HEK293 (cell line): ENCODE data around the gene IL9.

Experiments
- CTCF ChIA-PET: fragments of 350-600 bp; formaldehyde crosslinking; extraction: SDS; loops from one replicate; lab custom pipeline; 2021; ENCODE audit warnings: antibody characterized with exemption; lab: Yijun Ruan, JAX
- POLR2A ChIA-PET: fragments of 300-600 bp; formaldehyde crosslinking; extraction: SDS; loops from one replicate; lab custom pipeline; 2020; ENCODE audit warnings: antibody characterized with exemption, inconsistent platforms; lab: Yijun Ruan, JAX
- H3K27ac ChIP-seq: fragments of 200-500 bp; sonication (Bioruptor generic); 2 replicates; pipeline ENCODE4 v1.5.1; 2014; ENCODE audit warnings: low read depth, low read length, control low read depth, inconsistent platforms; ENCODE audit errors: extremely low read depth
- H3K36me3 ChIP-seq, 2 experiments: fragments of 200-500 bp in 1 of 2; sonication (Bioruptor generic) in 1 of 2; 1 replicate in 1 of 2; 2 replicates in 1 of 2; pipeline ENCODE4 v1.5.1; 2014 to 2017; ENCODE audit warnings: inconsistent platforms in 2 of 2, low read length in 2 of 2; ENCODE audit not compliant: control insufficient read depth in 2 of 2, insufficient read depth in 1 of 2
- H3K4me1 ChIP-seq: fragments of 200-500 bp; sonication (Bioruptor generic); 2 replicates; pipeline ENCODE4 v1.5.1; 2014; ENCODE audit warnings: mild to moderate bottlenecking, low read length, inconsistent platforms; ENCODE audit not compliant: control insufficient read depth, insufficient read depth
- H3K4me3 ChIP-seq: 2 replicates; pipeline ENCODE4 v1.5.1; 2011; ENCODE audit warnings: low read depth, mild to moderate bottlenecking, control low read depth, low read length, moderate library complexity
- H3K9me3 ChIP-seq: fragments of 200-500 bp; sonication (Bioruptor generic); 2 replicates; pipeline ENCODE4 v1.5.1; 2014; ENCODE audit warnings: low read depth, low read length, inconsistent platforms; ENCODE audit not compliant: control insufficient read depth, insufficient read depth
- ATF2 ChIP-seq: fragments of 450-650 bp; formaldehyde crosslinking; IDR thresholded peaks from 2 replicates; pipeline ENCODE4 v1.5.1; 2016; ENCODE audit warnings: missing biosample characterization, missing genetic modification characterization, low read depth
- BCL11A ChIP-seq: fragments of 450-650 bp; formaldehyde crosslinking; IDR thresholded peaks from 2 replicates; pipeline ENCODE4 v1.5.1; 2016; ENCODE audit warnings: low read depth, missing biosample characterization, missing genetic modification characterization
- ELK4 ChIP-seq: IDR thresholded peaks from 2 replicates; pipeline ENCODE4 v1.6.1; 2011; ENCODE audit warnings: mild to moderate bottlenecking, low read depth, low read length, borderline replicate concordance
- GLI4 ChIP-seq: fragments of 450-650 bp; formaldehyde crosslinking; IDR thresholded peaks from 2 replicates; pipeline ENCODE4 v1.5.1; 2016; ENCODE audit warnings: missing biosample characterization, missing genetic modification characterization
- IKZF3 ChIP-seq: fragments of 450-650 bp; IDR thresholded peaks from 2 replicates; pipeline ENCODE4 v1.5.0; 2018; ENCODE audit warnings: missing biosample characterization, mild to moderate bottlenecking, missing genetic modification characterization, moderate library complexity
- MEIS1 ChIP-seq: sonication (generic); formaldehyde crosslinking; IDR thresholded peaks from 2 replicates; pipeline ENCODE4 v1.8.1; 2022; ENCODE audit warnings: missing genetic modification reagents, mild to moderate bottlenecking, borderline replicate concordance
- PRDM4 ChIP-seq: fragments of 450-650 bp; formaldehyde crosslinking; IDR thresholded peaks from 2 replicates; pipeline ENCODE4 v1.5.1; 2017; ENCODE audit warnings: missing biosample characterization, missing genetic modification characterization
- RBAK ChIP-seq: fragments of 450-650 bp; formaldehyde crosslinking; IDR thresholded peaks from 2 replicates; pipeline ENCODE4 v1.5.1; 2016; ENCODE audit warnings: missing biosample characterization, missing genetic modification characterization
- SP7 ChIP-seq: fragments of 450-650 bp; formaldehyde crosslinking; IDR thresholded peaks from 2 replicates; pipeline ENCODE4 v1.5.1; 2016; ENCODE audit warnings: missing biosample characterization, missing genetic modification characterization
- ZBTB1 ChIP-seq: fragments of 450-650 bp; formaldehyde crosslinking; IDR thresholded peaks from 2 replicates; pipeline ENCODE4 v1.5.1; 2016; ENCODE audit warnings: missing biosample characterization, missing genetic modification characterization
- ZBTB48 ChIP-seq: fragments of 450-650 bp; formaldehyde crosslinking; IDR thresholded peaks from 2 replicates; pipeline ENCODE4 v1.5.1; 2016; ENCODE audit warnings: missing biosample characterization, missing genetic modification characterization
- ZBTB6 ChIP-seq: fragments of 450-650 bp; formaldehyde crosslinking; IDR thresholded peaks from 2 replicates; pipeline ENCODE4 v1.5.1; 2017; ENCODE audit warnings: missing biosample characterization, missing genetic modification characterization
- ZNF2 ChIP-seq: fragments of 450-650 bp; formaldehyde crosslinking; IDR thresholded peaks from 2 replicates; pipeline ENCODE4 v1.5.1; 2016; ENCODE audit warnings: missing biosample characterization, missing genetic modification characterization
- ZNF302 ChIP-seq: fragments of 450-650 bp; formaldehyde crosslinking; IDR thresholded peaks from 2 replicates; pipeline ENCODE4 v1.5.1; 2016; ENCODE audit warnings: missing biosample characterization, missing genetic modification characterization, low read depth
- ZNF335 ChIP-seq: fragments of 450-650 bp; formaldehyde crosslinking; conservative IDR thresholded peaks from 2 replicates; pipeline ENCODE4 v1.5.1; 2016; ENCODE audit warnings: missing biosample characterization, missing genetic modification characterization
- ZNF350 ChIP-seq: fragments of 450-650 bp; formaldehyde crosslinking; IDR thresholded peaks from 2 replicates; pipeline ENCODE4 v1.5.0; 2017; ENCODE audit warnings: missing biosample characterization, mild to moderate bottlenecking, missing genetic modification characterization
- ZNF394 ChIP-seq: fragments of 450-650 bp; formaldehyde crosslinking; IDR thresholded peaks from 2 replicates; pipeline ENCODE4 v1.5.1; 2016; ENCODE audit warnings: missing biosample characterization, missing genetic modification characterization, mild to moderate bottlenecking, moderate library complexity, borderline replicate concordance
- ZNF433 ChIP-seq: fragments of 450-650 bp; formaldehyde crosslinking; IDR thresholded peaks from 2 replicates; pipeline ENCODE4 v1.5.1; 2016; ENCODE audit warnings: missing biosample characterization, missing genetic modification characterization, low read depth
- ZNF518A ChIP-seq: fragments of 450-650 bp; formaldehyde crosslinking; conservative IDR thresholded peaks from 2 replicates; pipeline ENCODE4 v1.5.1; 2016; ENCODE audit warnings: low read depth, missing biosample characterization, missing genetic modification characterization
- ZNF529 ChIP-seq: fragments of 450-650 bp; formaldehyde crosslinking; IDR thresholded peaks from 2 replicates; pipeline ENCODE4 v1.5.1; 2017; ENCODE audit warnings: missing genetic modification characterization, missing biosample characterization; ENCODE audit not compliant: insufficient replicate concordance
- ZNF626 ChIP-seq: fragments of 450-650 bp; sonication (Bioruptor Pico); formaldehyde crosslinking; IDR thresholded peaks from 2 replicates; pipeline ENCODE4 v1.5.1; 2018; ENCODE audit warnings: missing biosample characterization, missing genetic modification characterization, inconsistent platforms
- ZNF660 ChIP-seq: fragments of 450-650 bp; IDR thresholded peaks from 2 replicates; pipeline ENCODE4 v1.5.1; 2018; ENCODE audit warnings: missing biosample characterization, mild to moderate bottlenecking, missing genetic modification characterization
- ZNF670 ChIP-seq: fragments of 450-650 bp; formaldehyde crosslinking; IDR thresholded peaks from 2 replicates; pipeline ENCODE4 v1.5.1; 2016; ENCODE audit warnings: missing biosample characterization, missing genetic modification characterization, low read depth
- ZNF677 ChIP-seq: fragments of 450-650 bp; IDR thresholded peaks from 2 replicates; pipeline ENCODE4 v1.5.0; 2018; ENCODE audit warnings: missing biosample characterization, mild to moderate bottlenecking, missing genetic modification characterization, moderate library complexity
- ZNF707 ChIP-seq: fragments of 450-650 bp; formaldehyde crosslinking; IDR thresholded peaks from 2 replicates; pipeline ENCODE4 v1.5.1; 2016; ENCODE audit warnings: missing biosample characterization, missing genetic modification characterization

The IL9 gene

GRCh38 chr5:135875567-135875966 is 20.1 kb downstream of the IL9 start:
- no peak overlapping the region for H3K27ac ChIP-seq
- ChIA-PET POLR2A (no interaction called here), CTCF (interaction anchor here (0.7 to 2.7 kb wide), 6 partner anchors 10 to 418 kb away, joined by 3 to 13 read pairs (median 4); no protein-coding TSS in a partner anchor)
- no peaks in the 10 kb centered on the region for H3K36me3 ChIP-seq
- H3K4me1 ChIP-seq: peaks cover under 1% of the 10 kb centered on the region
- TF ChIP-seq ZNF433 (no peak), RBAK (tag by site-specific recombination) (no peak), ZNF626 (tag by site-specific recombination) (no peak), ZNF677 (tag by site-specific recombination) (no peak), BCL11A (tag by site-specific recombination) (no peak), ZNF350 (tag by site-specific recombination) (no peak), ZNF670 (tag by site-specific recombination) (no peak), ZNF529 (no peak), ATF2 (tag by site-specific recombination) (no peak), ZBTB6 (no peak), ZBTB1 (tag by site-specific recombination) (no peak), ZNF707 (tag by site-specific recombination) (no peak), MEIS1 (CRISPR knock-in tag) (no peak), IKZF3 (tag by site-specific recombination) (no peak), ZNF660 (tag by site-specific recombination) (no peak), ZNF518A (tag by site-specific recombination) (no peak)
- H3K4me3 ChIP-seq: no peak overlapping the region
- no peaks in the 10 kb centered on the region for H3K9me3 ChIP-seq

GRCh38 chr5:135874461-135874860 is 21.2 kb downstream of the IL9 start:
- no peaks in the 10 kb centered on the region for H3K4me1 ChIP-seq
- H3K9me3 ChIP-seq: no peaks in the 10 kb centered on the region
- no peaks in the 10 kb centered on the region for H3K36me3 ChIP-seq
- no peak overlapping the region for H3K27ac ChIP-seq
- POLR2A ChIA-PET: no interaction called here
- CTCF ChIA-PET: interaction anchor here (0.6 to 2.1 kb wide), 4 partner anchors 11 to 337 kb away, joined by 3 to 5 read pairs (median 3); no protein-coding TSS in a partner anchor
- no peak overlapping the region for H3K4me3 ChIP-seq
- TF ChIP-seq GLI4 (no peak), PRDM4 (tag by site-specific recombination) (no peak), SP7 (tag by site-specific recombination) (no peak), ZNF2 (tag by site-specific recombination) (no peak), ZNF335 (tag by site-specific recombination) (no peak), ELK4 (no peak), ZBTB48 (no peak), ZNF302 (tag by site-specific recombination) (no peak), ZNF394 (no peak), ZBTB1 (tag by site-specific recombination) (no peak)
